HepG2 (cell line): ENCODE measurements around the gene SAMD8. TPM values are rescaled to one million over a fixed set of nuclear protein-coding genes. Genes with fewer than 3 reads are reported as not detected.

ENCODE experiments used
- GTF2F1 ChIP-seq: fragments of 150-350 bp; IDR thresholded peaks from 2 replicates; pipeline ENCODE4 v1.6.1; 2014; ENCODE audit warnings: low read length
- HES4 ChIP-seq: sonication (generic); formaldehyde crosslinking; IDR thresholded peaks from 2 replicates; pipeline ENCODE4 v1.9.0; 2021; ENCODE audit warnings: mild to moderate bottlenecking, missing genetic modification reagents, borderline replicate concordance
- HOXA7 ChIP-seq: sonication (generic); formaldehyde crosslinking; IDR thresholded peaks from 2 replicates; pipeline ENCODE4 v1.8.1; 2022; ENCODE audit warnings: mild to moderate bottlenecking, missing genetic modification reagents, moderate library complexity
- KDM1A ChIP-seq: IDR thresholded peaks from 2 replicates; pipeline ENCODE4 v1.6.1; 2016; ENCODE audit warnings: missing compliant biosample characterization
- MTA1 ChIP-seq: sonication (generic); formaldehyde crosslinking; IDR thresholded peaks from 2 replicates; pipeline ENCODE4 v1.4.0; 2020; ENCODE audit warnings: missing genetic modification reagents, mild to moderate bottlenecking, borderline replicate concordance
- MTA3 ChIP-seq: sonication (generic); formaldehyde crosslinking; IDR thresholded peaks from 2 replicates; pipeline ENCODE4 v1.4.0; 2020; ENCODE audit warnings: missing genetic modification reagents
- MTERF4 ChIP-seq: sonication (generic); formaldehyde crosslinking; IDR thresholded peaks from 2 replicates; pipeline ENCODE4 v1.8.0; 2023; ENCODE audit warnings: mild to moderate bottlenecking, missing genetic modification reagents
- MXD3 ChIP-seq: IDR thresholded peaks from 2 replicates; pipeline ENCODE4 v1.6.1; 2016; ENCODE audit warnings: mild to moderate bottlenecking, missing biosample characterization, missing genetic modification reagents
- SAFB2 ChIP-seq: sonication (generic); formaldehyde crosslinking; IDR thresholded peaks from 2 replicates; pipeline ENCODE4 v1.5.1; 2020; ENCODE audit warnings: missing genetic modification reagents, low read depth, mild to moderate bottlenecking, borderline replicate concordance
- TBX3 ChIP-seq: fragments of 450-650 bp; IDR thresholded peaks from 2 replicates; pipeline ENCODE4 v1.6.1; 2017; ENCODE audit warnings: antibody characterized with exemption, mild to moderate bottlenecking, inconsistent platforms, borderline replicate concordance
- ZBTB34 ChIP-seq: sonication (generic); formaldehyde crosslinking; IDR thresholded peaks from 2 replicates; pipeline ENCODE4 v1.8.0; 2022; ENCODE audit warnings: mild to moderate bottlenecking, missing genetic modification reagents
- ZNF292 ChIP-seq: sonication (generic); formaldehyde crosslinking; IDR thresholded peaks from 2 replicates; pipeline ENCODE4 v1.8.1; 2022; ENCODE audit warnings: mild to moderate bottlenecking, low read depth, missing genetic modification reagents, borderline replicate concordance
- ZNF350 ChIP-seq: sonication (generic); formaldehyde crosslinking; IDR thresholded peaks from 2 replicates; pipeline ENCODE4 v1.4.0; 2020; ENCODE audit warnings: mild to moderate bottlenecking, low read depth, missing genetic modification reagents, borderline replicate concordance
- ZNF660 ChIP-seq: sonication (generic); formaldehyde crosslinking; IDR thresholded peaks from 2 replicates; pipeline ENCODE4 v1.5.1; 2020; ENCODE audit warnings: mild to moderate bottlenecking, low read depth, missing genetic modification reagents, borderline replicate concordance
- ZNF670 ChIP-seq: sonication (generic); formaldehyde crosslinking; IDR thresholded peaks from 2 replicates; pipeline ENCODE4 v1.8.0; 2022; ENCODE audit warnings: mild to moderate bottlenecking, missing genetic modification reagents, borderline replicate concordance
- ZNF703 ChIP-seq: sonication (generic); formaldehyde crosslinking; IDR thresholded peaks from 2 replicates; pipeline ENCODE4 v1.5.1; 2020; ENCODE audit warnings: missing genetic modification reagents, mild to moderate bottlenecking, moderate library complexity, borderline replicate concordance
- ZNF75D ChIP-seq: sonication (generic); formaldehyde crosslinking; IDR thresholded peaks from 2 replicates; pipeline ENCODE4 v1.8.1; 2023; ENCODE audit warnings: missing genetic modification reagents, mild to moderate bottlenecking, borderline replicate concordance
- ZNF768 ChIP-seq: sonication (generic); formaldehyde crosslinking; IDR thresholded peaks from 2 replicates; pipeline ENCODE4 v1.4.0; 2020; ENCODE audit warnings: missing genetic modification reagents
- polyA plus RNA-seq, 8 experiments: library from polyadenylated mRNA; depleted of rRNA in 3 of 8; stranded (reverse) in 7 of 8; unstranded in 1 of 8; fragments of >200 nt; fragmentation: Illumina TruSeq in 4 of 8; extraction: Trizol in 4 of 8; gene quantifications; 2 replicates each; pipeline versions ENCODE4 v1.2.1 to v1.2.3, GENCODE V29; 2011 to 2016; ENCODE audit warnings: low read depth in 4 of 8, missing spikeins in 1 of 8, mixed read lengths in 1 of 8; ENCODE audit not compliant: insufficient read depth in 1 of 8
- total RNA-seq, 5 experiments: library from RNA; depleted of rRNA; stranded (reverse); fragments of >200 nt; fragmentation: Illumina TruSeq; extraction: Trizol; gene quantifications; 2 replicates each; pipeline ENCODE4 v1.2.3, GENCODE V29; 2016; ENCODE audit warnings: low read depth in 1 of 5
- TF ChIP-seq, protein P1 (sequence below): IDR thresholded peaks from 2 replicates; pipeline ENCODE4 v1.6.1; 2016; ENCODE audit warnings: low read depth, borderline replicate concordance
- TF ChIP-seq, protein P2 (sequence below): sonication (generic); formaldehyde crosslinking; IDR thresholded peaks from 2 replicates; pipeline ENCODE4 v1.8.0; 2022; ENCODE audit warnings: missing genetic modification reagents, mild to moderate bottlenecking, moderate library complexity, borderline replicate concordance
- TF ChIP-seq, protein P3 (sequence below): IDR thresholded peaks from 2 replicates; pipeline ENCODE4 v1.6.1; 2016; ENCODE audit warnings: missing compliant biosample characterization, missing genetic modification reagents, borderline replicate concordance

SAMD8 gene
- total and polyA plus RNA-seq, 2 of the 13 experiments (the other 11 are each of a cell fraction or from before 2014, with no cell fraction given): 10.4 to 13.2 TPM

- 0 out of 2 replicates have a peak, but pooled peaks have one; percentile 61 for TF ChIP-seq HES4 (CRISPR knock-in tag)
- TF ChIP-seq, protein P1, sequence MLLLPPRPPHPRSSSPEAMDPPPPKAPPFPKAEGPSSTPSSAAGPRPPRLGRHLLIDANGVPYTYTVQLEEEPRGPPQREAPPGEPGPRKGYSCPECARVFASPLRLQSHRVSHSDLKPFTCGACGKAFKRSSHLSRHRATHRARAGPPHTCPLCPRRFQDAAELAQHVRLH (CRISPR knock-in tag): no peak
- no peak for TF ChIP-seq ZNF670 (CRISPR knock-in tag)
- TF ChIP-seq, protein P2, sequence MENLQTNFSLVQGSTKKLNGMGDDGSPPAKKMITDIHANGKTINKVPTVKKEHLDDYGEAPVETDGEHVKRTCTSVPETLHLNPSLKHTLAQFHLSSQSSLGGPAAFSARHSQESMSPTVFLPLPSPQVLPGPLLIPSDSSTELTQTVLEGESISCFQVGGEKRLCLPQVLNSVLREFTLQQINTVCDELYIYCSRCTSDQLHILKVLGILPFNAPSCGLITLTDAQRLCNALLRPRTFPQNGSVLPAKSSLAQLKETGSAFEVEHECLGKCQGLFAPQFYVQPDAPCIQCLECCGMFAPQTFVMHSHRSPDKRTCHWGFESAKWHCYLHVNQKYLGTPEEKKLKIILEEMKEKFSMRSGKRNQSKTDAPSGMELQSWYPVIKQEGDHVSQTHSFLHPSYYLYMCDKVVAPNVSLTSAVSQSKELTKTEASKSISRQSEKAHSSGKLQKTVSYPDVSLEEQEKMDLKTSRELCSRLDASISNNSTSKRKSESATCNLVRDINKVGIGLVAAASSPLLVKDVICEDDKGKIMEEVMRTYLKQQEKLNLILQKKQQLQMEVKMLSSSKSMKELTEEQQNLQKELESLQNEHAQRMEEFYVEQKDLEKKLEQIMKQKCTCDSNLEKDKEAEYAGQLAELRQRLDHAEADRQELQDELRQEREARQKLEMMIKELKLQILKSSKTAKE: no peak
- TF ChIP-seq GTF2F1: no peak
- TF ChIP-seq MXD3 (CRISPR knock-in tag): no peak
- no peak; the same call in 1 of the 2 replicates for TF ChIP-seq ZNF703
- TF ChIP-seq ZNF660 (CRISPR knock-in tag): no peak
- TF ChIP-seq MTA1: no peak
- TF ChIP-seq ZNF768: no peak
- TF ChIP-seq ZBTB34 (CRISPR knock-in tag): no peak
- TF ChIP-seq, protein P3, sequence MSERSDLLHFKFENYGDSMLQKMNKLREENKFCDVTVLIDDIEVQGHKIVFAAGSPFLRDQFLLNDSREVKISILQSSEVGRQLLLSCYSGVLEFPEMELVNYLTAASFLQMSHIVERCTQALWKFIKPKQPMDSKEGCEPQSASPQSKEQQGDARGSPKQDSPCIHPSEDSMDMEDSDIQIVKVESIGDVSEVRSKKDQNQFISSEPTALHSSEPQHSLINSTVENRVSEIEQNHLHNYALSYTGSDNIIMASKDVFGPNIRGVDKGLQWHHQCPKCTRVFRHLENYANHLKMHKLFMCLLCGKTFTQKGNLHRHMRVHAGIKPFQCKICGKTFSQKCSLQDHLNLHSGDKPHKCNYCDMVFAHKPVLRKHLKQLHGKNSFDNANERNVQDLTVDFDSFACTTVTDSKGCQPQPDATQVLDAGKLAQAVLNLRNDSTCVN: no peak
- no peak for TF ChIP-seq ZNF75D (CRISPR knock-in tag)
- no peak for TF ChIP-seq KDM1A
- no peak for TF ChIP-seq ZNF292
- no peak for TF ChIP-seq MTERF4 (CRISPR knock-in tag)
- no peak for TF ChIP-seq HOXA7 (CRISPR knock-in tag)
- TF ChIP-seq SAFB2 (CRISPR knock-in tag): no peak
- TF ChIP-seq ZNF350: no peak
- no peak for TF ChIP-seq MTA3
- no peak for TF ChIP-seq TBX3
These were observed 11.3 kb upstream of the SAMD8 start (continued) for GRCh38 chr10:75099952-75100763.
